LNCAP (cell line): Measurements from ENCODE around the gene RNF220.

Experiments used
- CTCF ChIP-seq: fragments of 450-650 bp; IDR thresholded peaks from 2 replicates; pipeline ENCODE4 v1.5.1; 2017; ENCODE audit warnings: mild to moderate bottlenecking

The RNF220 gene

GRCh38 chr1:44587796-44588460, 182.9 kb downstream of the RNF220 start:
- TF ChIP-seq CTCF = no peak

- TF ChIP-seq CTCF = no peak
Measured at GRCh38 chr1:44588551-44589210, 183.6 kb downstream of the RNF220 start.

- no peak for TF ChIP-seq CTCF
Measured at GRCh38 chr1:44590475-44590874, 185.4 kb downstream of the RNF220 start.

GRCh38 chr1:44591381-44591780, 186.3 kb downstream of the RNF220 start:
- TF ChIP-seq CTCF = no peak

- no peak for TF ChIP-seq CTCF
Measured at GRCh38 chr1:44592208-44593145, 187.4 kb downstream of the RNF220 start.

GRCh38 chr1:44594353-44594752, 189.3 kb downstream of the RNF220 start:
- no peak for TF ChIP-seq CTCF

GRCh38 chr1:44594871-44595735, 190.0 kb downstream of the RNF220 start:
- peak; percentile 99 for TF ChIP-seq CTCF
